ENCODE data around the gene APBA1.

- TF ChIP-seq, protein P1, sequence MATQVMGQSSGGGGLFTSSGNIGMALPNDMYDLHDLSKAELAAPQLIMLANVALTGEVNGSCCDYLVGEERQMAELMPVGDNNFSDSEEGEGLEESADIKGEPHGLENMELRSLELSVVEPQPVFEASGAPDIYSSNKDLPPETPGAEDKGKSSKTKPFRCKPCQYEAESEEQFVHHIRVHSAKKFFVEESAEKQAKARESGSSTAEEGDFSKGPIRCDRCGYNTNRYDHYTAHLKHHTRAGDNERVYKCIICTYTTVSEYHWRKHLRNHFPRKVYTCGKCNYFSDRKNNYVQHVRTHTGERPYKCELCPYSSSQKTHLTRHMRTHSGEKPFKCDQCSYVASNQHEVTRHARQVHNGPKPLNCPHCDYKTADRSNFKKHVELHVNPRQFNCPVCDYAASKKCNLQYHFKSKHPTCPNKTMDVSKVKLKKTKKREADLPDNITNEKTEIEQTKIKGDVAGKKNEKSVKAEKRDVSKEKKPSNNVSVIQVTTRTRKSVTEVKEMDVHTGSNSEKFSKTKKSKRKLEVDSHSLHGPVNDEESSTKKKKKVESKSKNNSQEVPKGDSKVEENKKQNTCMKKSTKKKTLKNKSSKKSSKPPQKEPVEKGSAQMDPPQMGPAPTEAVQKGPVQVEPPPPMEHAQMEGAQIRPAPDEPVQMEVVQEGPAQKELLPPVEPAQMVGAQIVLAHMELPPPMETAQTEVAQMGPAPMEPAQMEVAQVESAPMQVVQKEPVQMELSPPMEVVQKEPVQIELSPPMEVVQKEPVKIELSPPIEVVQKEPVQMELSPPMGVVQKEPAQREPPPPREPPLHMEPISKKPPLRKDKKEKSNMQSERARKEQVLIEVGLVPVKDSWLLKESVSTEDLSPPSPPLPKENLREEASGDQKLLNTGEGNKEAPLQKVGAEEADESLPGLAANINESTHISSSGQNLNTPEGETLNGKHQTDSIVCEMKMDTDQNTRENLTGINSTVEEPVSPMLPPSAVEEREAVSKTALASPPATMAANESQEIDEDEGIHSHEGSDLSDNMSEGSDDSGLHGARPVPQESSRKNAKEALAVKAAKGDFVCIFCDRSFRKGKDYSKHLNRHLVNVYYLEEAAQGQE (IDR thresholded peaks at IDR 0.05; ENCODE audit: insufficient read depth in 1 of 2, low read depth in 2 of 2, low read length in 2 of 2), result no peak
- TF ChIP-seq SIN3A (IDR thresholded peaks at IDR 0.05; ENCODE audit: borderline replicate concordance, insufficient read depth, low read length), result no peak
Measured at GRCh38 chr9:69660304-69660703, 11.9 kb downstream of the APBA1 start.

Measured in PFSK-1 (cell line).